Brain pericyte (primary cell): ENCODE results near the gene ISLR.

Experiments used
- DNase-seq: peaks from one replicate; pipeline ENCODE4 v3.0.0-alpha.2; 2012; ENCODE audit warnings: low read depth, low spot score

ISLR gene

GRCh38 chr15:74212494-74212893, 39.0 kb downstream of the ISLR start:
- DNase-seq = no peak

- DNase-seq = no peak
These were observed 40.4 kb downstream of the ISLR start for GRCh38 chr15:74213858-74214284.

- DNase-seq = no peak
These were observed 41.0 kb downstream of the ISLR start for GRCh38 chr15:74214324-74215021.

- no peak for DNase-seq
These were observed 42.4 kb downstream of the ISLR start for GRCh38 chr15:74215958-74216357.

GRCh38 chr15:74216949-74217348, 43.4 kb downstream of the ISLR start:
- no peak for DNase-seq

GRCh38 chr15:74217907-74218885, 44.7 kb downstream of the ISLR start:
- DNase-seq = no peak

GRCh38 chr15:74220475-74221248, 47.2 kb downstream of the ISLR start:
- DNase-seq = no peak

GRCh38 chr15:74221399-74222239, 48.1 kb downstream of the ISLR start:
- DNase-seq = no peak

GRCh38 chr15:74222240-74223119, 49.0 kb downstream of the ISLR start:
- no peak for DNase-seq

GRCh38 chr15:74225928-74226327, 52.4 kb downstream of the ISLR start:
- no peak for DNase-seq
